Activated CD4-positive, alpha-beta T cell treated with anti-CD3 and anti-CD28 coated beads, Interleukin-2, amount 50 U/mL, for 24 hours (primary cell): Measurements from ENCODE around the gene OR4D1.

Experiments used
- DNase-seq, 2 donors: peaks; one replicate each; pipeline ENCODE4 v3.0.0-alpha.2; 2020; ENCODE audit warnings: low read depth in 1 of 2, low spot score in 1 of 2

OR4D1 gene

GRCh38 chr17:58192612-58193011, 44.4 kb downstream of the OR4D1 start, which contains the start of gene EPX:
Gene EPX (plus strand): TSS chr17:58192726. CDS start chr17:58192847, 121 bp downstream.
- no peak for DNase-seq

- no peak for DNase-seq
Observed at GRCh38 chr17:58193641-58194255, 45.6 kb downstream of the OR4D1 start.

DNA sequence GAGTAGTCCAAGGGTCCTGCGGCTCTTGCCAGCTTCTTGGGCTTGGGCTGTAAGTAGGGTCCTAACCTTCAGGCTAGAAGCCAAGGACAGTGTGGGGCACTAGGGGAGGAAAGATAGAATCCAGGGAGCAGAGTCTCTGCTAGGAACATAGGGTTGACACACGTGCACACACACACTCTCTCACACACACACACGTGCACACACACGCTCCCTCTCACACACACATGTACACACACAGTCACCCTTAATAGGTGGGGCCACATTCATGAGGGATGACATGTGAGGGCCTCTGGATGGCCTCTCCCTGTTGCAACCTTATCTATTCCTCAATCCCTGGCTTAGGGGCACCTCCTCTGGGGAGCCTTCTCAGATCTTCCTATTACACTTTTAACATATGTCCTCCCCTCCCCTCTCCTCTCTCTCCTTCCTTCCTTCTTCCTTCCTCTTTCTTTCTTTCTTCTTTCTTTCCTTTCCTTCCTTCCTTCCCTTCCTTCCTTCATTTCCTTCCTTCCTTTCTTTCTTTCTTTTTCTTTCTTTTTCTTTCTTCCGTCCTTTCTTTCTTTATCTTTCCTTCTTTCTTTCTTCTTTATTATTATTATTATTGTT, 47.4 kb downstream of the OR4D1 start:
- DNase-seq = no peak

DNA sequence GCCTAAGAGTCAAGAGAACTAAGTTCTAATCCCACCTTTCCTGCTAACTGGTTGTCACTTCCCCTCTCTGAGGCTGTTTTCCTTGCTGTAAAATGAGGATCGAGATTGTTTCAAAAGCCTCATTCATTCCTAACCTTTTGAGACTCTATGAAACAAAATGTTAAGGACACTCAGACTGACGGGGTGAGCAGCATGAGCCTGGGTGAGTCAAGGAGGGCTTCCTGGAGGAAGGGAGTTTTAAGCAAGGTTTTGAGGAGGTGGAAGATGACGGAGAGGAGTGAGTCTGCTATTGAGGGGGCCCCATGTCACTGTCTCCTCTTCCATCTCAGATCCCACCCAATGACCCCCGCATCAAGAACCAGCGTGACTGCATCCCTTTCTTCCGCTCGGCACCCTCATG, 48.4 kb downstream of the OR4D1 start:
- DNase-seq = no peak

GRCh38 chr17:58200024-58200633, 51.9 kb downstream of the OR4D1 start:
- DNase-seq = peak; percentile 24 to 44

GRCh38 chr17:58202859-58203258, 54.7 kb downstream of the OR4D1 start:
- no peak for DNase-seq

DNA sequence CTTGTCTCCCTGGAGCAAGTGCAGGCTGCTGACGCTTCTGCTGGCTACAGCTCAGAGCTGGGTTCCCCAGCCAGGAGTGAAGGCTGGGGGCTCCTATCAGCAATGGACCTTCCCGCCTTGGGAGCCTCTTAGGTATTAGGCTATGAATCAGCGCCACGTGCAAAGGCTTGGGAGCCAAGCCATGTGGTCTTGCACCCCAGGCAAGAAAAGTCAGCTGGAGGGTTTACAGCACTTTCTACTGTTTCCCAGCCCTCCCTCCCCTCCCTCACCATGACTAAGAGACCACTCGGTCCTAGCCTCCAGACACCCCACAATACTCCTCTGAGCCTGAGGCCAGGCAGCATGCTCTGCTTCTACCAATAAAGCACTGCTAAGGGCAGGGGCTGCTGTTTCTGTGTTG, 56.6 kb downstream of the OR4D1 start:
- DNase-seq = no peak

DNA sequence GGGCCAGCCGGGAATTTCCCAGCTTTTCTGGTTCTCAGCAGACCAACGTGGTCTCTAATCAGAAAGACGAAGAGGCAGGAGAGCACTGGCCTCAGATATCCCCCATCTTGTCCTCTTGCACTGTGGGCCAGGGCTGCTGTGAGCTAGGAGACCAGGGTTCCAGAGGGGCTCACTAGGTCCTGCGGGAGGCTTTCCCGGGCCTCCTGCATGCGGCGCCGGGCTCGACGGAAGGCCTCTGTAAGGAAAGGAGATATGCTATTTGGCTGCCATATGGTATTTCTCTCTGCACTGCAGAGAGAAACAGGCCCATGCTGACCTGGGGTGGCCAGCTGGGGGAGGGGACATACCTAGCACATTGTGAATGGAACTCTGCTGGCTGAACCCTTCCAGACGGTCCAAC, 57.8 kb downstream of the OR4D1 start:
- no peak for DNase-seq

- DNase-seq = no peak
Observed at GRCh38 chr17:58207451-58207850, 59.3 kb downstream of the OR4D1 start.

DNA sequence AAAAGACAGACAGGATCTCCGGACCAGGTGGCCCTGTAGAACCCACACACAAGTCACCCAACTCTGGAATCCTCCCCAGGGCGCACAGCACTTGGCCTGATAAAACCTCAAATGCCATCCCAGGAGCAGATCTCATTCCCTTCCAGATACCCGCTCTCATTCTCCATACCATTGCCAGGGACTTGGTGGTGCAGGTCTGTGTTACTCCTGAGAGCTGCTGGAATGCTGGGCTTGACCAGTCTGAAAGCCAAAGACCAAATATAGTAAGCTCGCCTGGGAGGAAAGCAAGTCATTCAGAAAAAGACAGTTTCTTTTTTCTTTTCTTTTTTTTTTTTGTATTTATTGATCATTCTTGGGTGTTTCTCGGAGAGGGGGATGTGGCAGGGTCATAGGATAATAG, 60.2 kb downstream of the OR4D1 start:
- no peak for DNase-seq
